ENCODE data around the gene ZNF770.

ZNF770 gene

GRCh38 chr15:34988027-34988902 lies at the start of gene ZNF770:
Gene ZNF770, minus strand, starts transcription at chr15:34988287. Its CDS starts 4,853 bp downstream, at chr15:34983434.
- peak; percentile 55 to 73 for DNase-seq (ENCODE audit: low read depth in 2 of 2)

DNA sequence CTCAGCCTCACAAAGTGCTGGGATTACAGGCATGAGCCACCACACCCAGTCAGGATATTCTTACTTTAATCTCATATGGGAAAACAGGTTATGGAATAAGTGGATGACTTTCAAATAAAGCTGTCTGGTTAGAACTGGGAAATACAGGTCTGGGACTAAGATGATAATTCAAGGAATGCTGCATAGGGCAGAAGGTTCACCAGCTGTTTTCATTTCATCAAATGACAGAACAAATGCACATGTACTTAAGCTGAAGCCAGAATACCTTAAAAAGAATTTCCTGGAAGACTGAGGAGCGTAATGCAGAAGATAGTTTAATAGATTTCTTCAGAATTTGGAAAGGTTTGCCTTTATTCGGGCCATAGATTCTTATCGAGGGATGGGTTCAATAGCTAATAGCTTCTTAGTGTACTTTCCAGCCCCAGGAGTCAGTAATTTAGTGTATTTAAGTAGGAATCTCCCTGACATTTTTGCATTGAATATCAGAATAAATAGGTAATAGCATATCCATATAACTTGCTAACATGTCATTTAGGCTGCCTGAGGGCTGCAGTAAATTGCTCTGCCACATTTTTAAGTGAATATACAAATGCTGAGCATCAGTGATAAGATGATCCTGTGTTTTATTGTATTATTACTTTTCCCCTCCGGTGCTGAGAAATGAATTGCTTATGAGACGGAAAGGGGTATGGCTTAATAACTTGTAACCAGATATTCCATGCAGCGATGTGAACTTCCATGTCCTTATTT lies 40.3 kb upstream of the ZNF770 start:
- DNase-seq (ENCODE audit: low read depth in 2 of 2), result no peak

DNA sequence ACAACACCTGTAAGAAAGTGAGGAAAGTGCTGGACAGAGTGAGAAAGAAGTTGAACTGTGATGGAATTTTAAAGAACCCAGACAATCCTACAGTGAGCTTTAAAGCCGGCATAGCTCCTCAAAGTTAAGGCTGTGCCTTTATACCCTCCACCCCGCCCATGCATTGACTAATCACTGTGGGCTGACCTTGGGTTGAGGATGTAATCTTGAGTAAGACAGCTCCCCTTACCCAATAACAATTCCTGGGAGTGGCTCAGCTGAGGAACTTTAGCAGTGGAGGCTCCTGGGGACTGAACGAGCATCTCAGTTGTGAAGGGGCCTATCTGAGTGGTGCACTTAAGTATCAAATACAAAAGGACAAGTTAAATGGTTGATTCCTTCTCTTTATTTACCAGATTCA lies 35.7 kb upstream of the ZNF770 start:
- no peak for DNase-seq (ENCODE audit: low read depth in 2 of 2)

- no peak for DNase-seq (ENCODE audit: low read depth in 2 of 2)
Measured at GRCh38 chr15:35020974-35021373, 32.9 kb upstream of the ZNF770 start.

DNA sequence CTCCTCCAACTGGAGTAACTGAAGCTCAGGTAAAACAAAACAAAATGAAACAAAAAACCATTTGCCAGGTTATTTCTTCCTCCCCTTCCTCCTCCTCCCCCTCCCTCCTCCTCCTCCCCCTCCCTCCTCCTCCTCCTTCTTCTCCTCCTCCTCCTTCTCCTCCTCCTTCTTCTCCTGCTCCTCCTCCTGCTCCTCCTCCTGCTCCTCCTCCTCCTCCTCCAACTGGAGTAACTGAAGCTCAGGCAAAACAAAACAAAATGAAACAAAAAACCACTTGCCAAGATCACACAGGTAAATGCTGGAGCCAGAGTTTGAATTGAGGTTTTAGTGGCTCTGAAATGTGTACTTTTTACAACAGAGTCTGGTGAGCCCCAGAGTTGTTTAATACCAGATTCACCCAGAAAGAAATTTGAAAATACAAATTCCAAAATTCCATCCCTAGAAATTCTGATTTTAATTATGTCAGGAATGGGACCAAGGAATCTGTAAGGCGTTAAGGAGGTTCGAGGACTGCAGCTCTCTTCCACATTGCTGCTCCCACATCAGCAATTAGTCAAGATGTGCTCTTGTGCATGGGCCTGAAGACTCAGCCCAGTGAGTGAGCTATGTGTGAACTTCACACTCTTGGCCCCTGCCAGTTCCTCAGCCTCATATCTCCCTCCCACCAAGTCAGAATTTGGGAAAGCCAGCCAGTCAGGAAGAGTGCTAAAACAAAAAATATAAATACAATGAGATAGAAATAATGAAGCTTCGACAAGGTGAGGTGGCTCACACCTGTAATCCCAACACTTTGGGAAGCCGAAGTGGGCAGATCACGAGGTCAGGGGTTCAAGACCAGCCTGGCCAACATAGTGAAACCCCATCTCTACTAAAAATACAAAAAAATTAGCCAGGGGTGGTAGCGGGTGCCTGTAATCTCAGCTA lies 31.6 kb upstream of the ZNF770 start:
- DNase-seq (ENCODE audit: low read depth in 2 of 2), result no peak

GRCh38 chr15:35014241-35014640 lies 26.2 kb upstream of the ZNF770 start:
- no peak for DNase-seq (ENCODE audit: low read depth in 2 of 2)

GRCh38 chr15:35013370-35013769 lies 25.3 kb upstream of the ZNF770 start:
- no peak for DNase-seq (ENCODE audit: low read depth in 2 of 2)

GRCh38 chr15:35007397-35007796 lies 19.3 kb upstream of the ZNF770 start:
- DNase-seq (ENCODE audit: low read depth in 2 of 2), result no peak

DNA sequence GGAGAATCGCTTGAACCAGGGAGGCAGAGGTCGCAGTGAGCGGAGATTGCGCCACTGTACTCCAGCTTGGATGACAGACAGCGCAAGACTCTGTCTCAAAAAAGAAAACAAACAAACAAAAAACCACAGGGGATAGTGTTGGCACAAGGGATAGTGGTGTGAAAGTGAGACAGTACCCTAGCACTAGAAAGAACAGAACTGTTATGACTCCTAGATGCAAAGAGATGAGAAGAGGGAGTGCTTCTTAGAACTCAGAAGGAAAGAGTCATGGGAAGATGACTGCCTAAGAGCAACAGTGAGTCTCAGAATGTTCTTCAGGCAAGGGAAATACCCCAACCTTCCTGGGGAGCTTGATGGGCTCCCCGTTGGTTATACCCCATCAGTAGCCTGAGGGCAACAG lies 17.8 kb upstream of the ZNF770 start:
- no peak for DNase-seq (ENCODE audit: low read depth in 2 of 2)

- DNase-seq (ENCODE audit: low read depth in 2 of 2), result no peak
Measured at GRCh38 chr15:35003928-35004327, 15.8 kb upstream of the ZNF770 start.

DNA sequence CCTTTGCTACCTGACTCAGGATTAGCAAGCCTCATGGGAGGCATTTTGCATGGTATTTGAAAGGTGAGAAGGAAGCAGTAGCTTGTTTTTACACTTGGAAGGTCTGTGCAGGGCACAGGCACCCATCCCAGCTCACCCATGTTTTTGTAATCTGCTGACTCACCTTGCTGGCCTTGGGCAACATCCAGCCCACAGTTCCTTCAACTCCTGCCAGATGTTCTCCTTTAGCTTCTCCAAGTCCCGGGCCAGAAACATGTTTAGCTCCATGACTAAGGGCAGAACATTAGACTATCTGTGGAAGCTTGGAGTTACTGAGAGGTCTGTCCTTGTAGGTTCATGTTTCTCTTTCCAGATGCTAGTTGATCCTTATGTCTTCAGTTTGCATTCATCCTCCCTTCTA lies 12.4 kb upstream of the ZNF770 start:
- DNase-seq (ENCODE audit: low read depth in 2 of 2), result no peak

- no peak for DNase-seq (ENCODE audit: low read depth in 2 of 2)
Measured at GRCh38 chr15:34999906-35000305, 11.8 kb upstream of the ZNF770 start.

- DNase-seq (ENCODE audit: low read depth in 2 of 2), result no peak
Measured at GRCh38 chr15:34994925-34995324, 6.8 kb upstream of the ZNF770 start.

DNA sequence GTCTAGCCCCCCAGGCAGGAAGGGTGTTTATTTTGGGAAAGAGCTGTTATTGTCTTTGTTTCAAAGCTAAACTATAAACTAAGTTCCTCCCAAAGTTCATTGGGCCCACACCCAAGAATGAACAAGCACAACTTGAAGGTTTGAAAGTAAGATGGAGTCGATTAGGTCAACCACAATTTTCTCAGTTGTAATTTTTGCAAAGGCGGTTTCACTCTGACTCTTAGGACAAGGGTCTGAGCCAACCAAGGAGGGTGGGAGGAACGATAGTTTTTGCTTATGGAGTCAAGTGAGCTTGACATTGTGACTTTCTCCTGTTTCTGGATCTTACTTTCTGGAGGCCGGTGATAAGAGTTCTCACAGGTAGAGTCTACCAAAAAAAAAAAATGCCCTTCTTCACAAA lies 5.8 kb upstream of the ZNF770 start:
- DNase-seq (ENCODE audit: low read depth in 2 of 2), result no peak

- DNase-seq (ENCODE audit: low read depth in 2 of 2), result no peak
Measured at GRCh38 chr15:34993412-34993811, 5.3 kb upstream of the ZNF770 start.

GRCh38 chr15:34987609-34988026 lies 469 bp downstream of the ZNF770 start:
- DNase-seq (ENCODE audit: low read depth in 2 of 2), result no peak

DNA sequence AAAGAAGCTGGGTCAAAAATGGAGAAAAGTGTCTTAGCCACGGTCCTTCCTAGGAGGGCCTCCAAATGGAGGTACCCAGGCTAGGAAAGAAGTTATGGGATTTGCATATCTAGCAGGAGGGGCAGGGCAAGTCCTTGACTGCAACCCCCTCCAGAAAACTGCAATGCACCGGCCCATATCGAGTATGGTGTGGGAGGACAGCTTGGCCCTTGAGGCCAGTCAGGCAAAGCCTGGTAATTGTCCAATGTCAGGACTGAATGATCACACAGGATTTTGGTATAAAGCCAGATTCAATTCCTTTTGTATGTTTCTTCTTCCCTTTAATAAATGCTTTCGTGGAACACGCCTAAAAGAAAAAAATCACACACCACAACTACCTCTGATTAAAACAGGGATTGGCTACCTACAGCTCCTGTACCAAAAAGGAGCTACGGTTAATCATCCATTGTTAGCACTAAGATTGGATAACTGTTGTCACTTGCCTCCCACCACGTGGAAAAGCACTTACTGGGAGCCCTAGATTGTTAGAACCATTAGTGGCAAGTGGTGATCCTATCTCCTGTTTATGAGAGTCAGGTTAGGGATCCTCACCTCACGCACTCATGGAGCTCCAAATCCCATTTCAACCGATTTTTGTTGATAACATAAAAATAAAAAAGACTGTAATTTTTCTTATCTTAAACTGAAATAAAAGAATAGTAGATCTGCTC lies 1.2 kb downstream of the ZNF770 start:
- DNase-seq (ENCODE audit: low read depth in 2 of 2), result no peak

DNA sequence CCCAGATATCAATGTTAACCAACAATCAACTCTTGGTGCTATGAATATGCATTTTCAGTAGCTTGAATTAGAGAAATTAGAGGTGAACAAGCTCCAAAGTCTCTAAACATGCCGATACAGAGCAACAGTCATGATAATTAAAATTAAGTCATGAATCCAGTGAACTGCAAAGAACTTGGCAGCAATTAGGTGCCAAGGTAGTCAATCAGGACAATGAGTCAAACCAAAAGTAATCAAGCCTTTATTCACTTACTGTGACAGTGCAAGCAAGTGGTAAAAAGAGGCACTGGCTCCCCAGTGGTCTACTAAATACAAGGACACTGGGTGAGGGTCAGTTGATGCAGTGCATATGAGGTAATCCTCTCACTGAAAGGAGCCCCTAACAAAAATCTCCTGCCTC lies 1.8 kb downstream of the ZNF770 start:
- DNase-seq (ENCODE audit: low read depth in 2 of 2), result no peak

GRCh38 chr15:34984889-34985630 lies 3.0 kb downstream of the ZNF770 start:
- no peak for DNase-seq (ENCODE audit: low read depth in 2 of 2)

GRCh38 chr15:34976743-34977142 lies 11.3 kb downstream of the ZNF770 start:
- DNase-seq (ENCODE audit: low read depth in 2 of 2), result no peak

GRCh38 chr15:34976073-34976472 lies 12.0 kb downstream of the ZNF770 start:
- no peak for DNase-seq (ENCODE audit: low read depth in 2 of 2)
